Activated CD8-positive, alpha-beta memory T cell treated with anti-CD3 and anti-CD28 coated beads, Interleukin-2, amount 50 U/mL, for 4 hours (primary cell): Measurements from ENCODE around the gene EYS.

Experiments used
- DNase-seq: peaks from one replicate; pipeline ENCODE4 v3.0.0-alpha.2; 2020

Gene EYS

DNA sequence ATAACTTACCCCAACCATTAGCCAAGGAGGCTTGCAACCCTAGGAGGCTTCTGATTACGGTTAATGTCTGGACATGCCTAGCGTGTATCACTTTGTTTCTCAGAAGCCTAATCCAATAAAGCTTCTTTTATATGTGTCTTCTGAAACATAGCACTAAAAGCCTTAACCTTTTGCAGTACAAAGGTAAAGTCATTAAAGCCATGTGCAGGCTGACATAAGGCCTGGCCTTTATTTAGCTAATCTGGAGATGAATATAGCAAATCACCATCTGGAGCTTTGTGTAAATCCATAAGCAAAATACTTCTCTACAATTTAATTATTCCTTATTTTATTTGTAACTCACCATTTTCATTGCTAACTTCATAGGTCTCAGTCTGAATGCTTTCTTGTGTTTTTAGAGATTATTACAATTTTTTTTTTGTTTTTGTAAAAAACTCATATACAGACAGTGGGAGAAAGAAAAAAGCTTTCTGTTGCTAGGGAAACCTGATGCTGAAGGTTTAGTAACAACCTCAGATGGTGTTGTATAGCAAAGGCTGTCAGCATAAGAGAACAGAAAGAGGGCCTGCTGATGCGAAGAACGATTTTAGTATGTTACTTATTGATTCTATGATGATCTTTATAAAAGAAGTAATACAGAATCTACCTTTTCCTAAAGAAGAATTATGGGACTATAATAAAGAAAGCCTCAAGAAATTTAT is at the start of gene EYS:
TSS of gene EYS (minus strand) at position 101 of the 701 bp plus-strand sequence. CDS start 211,816 bp downstream, outside the sequence.
- DNase-seq, result no peak

DNA sequence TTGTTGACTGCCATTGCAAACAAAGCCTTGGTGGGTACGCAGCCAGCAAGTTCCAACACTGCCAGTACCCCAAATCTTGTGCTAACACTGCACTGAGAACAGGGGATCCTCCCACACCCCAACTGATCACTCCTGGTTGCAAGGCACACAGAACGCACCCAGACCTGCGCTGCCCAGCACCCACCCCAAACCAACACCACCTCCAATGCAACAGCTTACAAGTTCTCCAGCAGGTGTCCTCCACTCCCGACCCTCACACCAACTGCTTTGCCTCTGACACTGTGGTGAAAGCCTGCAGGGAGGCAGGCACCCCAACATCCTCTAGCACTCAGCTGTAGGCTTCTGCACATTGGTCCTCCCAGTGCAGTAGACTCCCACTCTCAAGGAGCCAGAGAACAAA is 39.3 kb upstream of the EYS start:
- DNase-seq, result no peak

DNA sequence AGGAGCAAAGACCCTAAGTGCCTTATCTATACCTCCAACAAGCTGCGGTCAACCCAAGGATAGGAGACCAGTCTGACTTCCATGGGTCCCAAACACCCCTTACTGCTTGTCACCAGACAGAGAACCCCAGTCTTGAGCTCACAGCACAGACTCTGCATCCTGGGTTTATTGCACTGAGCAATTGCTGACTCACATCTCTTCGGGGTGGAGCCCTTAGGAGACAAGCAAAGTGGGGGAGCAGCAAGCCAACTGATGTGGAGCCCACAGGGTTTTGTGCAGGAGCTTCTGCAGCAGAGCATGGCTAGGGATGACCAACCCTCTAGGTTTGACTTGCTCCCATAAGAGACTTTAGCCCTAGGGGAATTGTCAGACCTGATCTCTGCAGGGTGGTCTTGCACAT is 38.6 kb upstream of the EYS start:
- DNase-seq, result no peak

DNA sequence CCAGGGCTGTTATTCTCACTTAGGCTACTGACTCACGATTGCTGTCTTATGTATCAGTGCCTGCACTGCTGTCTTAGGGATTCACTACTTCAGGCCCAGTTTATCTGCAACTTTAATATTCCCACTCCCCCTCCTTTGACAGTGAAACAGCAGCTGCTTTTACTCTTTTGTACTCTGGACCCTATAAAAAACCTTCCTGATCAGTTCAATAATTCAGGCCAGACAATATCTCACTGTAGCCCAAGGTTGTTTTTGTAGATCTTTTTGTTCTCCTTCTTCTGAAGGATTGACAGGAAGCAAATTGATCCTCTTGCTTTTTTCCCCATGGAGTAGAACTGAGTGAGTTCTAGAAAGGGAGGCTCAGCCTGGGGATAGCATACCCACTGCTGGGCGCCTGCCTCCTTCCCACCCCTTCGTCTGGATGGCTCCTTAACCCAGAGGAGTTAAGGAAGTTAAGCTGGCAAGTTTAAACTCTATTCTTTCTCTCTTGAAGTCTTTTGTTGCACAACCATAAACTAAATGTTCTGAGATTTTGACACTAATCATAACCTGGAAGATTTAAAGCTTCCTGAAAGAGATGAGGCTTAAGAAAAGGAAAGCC is 22.0 kb upstream of the EYS start:
- DNase-seq, result no peak

DNA sequence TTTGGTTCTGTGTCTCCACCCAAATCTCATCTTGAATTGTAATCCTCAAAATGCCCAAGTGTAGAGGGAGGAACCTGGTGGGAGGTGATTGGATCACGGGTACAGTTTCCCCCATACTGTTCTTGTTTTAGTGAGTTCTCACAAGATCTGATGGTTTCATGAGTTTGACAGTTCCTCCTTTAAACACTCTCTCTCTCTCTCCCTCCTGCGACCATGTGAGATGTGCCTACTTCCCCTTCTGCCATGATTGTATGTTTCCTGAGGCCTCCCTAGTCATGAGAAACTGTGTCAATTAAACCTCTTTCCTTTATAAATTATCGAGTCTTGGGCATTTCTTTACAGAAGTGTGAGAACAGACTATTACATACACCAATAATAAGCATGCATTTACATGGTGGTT is 12.1 kb upstream of the EYS start:
- no peak for DNase-seq

DNA sequence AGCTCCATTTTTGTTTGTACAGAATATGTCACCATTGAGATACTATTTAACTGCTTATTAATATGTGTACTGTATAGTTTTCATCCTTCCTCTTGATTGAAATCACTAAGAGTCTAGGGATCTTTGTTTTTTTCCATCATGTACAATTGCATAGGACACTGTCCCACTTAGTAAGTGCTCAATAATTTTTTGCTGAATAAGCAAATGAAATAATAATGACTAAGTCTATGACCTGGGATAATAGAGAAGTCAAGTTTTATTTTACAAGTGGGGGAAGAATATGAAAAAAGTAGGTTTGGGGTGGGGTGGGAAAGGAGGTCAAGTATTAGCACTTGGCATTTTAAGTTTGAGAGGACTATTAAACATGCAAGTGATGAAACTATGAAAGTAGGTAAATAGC is 4.5 kb upstream of the EYS start:
- no peak for DNase-seq

DNA sequence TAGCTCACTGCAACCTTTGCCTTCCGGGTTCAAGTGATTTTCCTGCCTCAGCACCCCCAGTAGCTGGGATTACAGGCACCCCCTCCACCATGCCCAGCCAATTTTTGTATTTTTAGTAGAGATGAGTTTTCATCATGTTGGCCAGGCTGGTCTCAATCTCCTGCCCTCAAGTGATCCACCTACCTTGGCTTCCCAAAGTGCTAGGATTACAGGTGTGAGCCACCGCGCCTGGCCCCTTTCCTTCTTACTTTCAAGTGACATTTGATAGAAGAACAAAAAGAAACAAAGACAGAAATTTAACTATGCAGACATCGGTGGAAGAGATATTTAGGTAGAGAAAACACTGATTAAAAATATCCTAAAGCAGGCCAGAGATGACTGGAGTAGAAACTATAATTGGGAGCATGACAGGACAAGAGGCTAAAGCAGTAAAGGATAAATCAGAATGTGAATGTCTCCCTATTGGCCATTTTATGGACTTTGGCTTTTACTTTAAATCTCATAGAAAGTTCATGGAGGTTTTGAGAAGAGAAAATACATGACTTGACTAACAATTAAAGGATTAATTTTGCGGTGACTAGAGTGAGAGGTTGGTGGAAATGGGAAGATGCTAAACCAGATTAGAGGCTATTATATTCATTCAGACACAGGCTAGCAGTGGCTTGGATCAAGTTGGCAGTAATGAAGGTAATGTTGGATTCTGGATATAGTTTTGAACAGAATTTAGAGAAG is 2.2 kb upstream of the EYS start:
- no peak for DNase-seq

DNA sequence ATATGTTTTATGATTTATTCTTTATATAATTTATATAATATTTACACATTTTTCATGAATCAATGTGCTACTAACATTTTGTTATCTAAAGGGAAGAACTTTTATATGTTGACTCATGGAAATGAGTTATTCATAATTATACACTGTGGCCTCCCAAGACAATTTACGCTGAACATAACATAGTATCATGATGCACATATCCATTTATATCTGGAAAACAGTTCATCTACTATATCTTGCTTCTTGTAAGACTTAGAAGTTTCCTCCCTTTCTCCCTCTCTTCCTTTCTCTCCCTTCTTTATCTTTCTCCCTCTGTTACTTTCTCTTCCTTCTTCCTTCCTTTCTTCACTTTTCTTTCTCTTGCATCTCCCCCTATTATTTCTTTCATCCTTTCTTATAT is 1.1 kb upstream of the EYS start:
- DNase-seq, result no peak

DNA sequence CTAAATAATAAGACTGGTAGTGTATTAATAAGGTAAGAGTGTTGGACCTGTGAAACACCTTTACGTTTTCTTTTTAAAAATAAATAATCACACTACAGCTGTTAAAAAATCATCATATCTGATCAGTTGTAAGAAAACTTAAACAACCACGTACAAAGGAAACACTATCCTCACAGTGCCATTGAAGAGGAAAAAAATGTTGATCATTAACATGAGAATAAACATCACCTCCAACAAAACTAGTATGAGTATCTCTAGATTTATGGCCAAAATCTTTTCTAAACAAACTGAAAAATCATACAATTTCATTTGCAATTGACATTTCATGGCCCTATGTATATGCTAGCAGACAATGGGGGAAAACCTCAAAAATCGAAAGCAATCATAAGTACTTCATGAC is 590 bp downstream of the EYS start:
- no peak for DNase-seq

DNA sequence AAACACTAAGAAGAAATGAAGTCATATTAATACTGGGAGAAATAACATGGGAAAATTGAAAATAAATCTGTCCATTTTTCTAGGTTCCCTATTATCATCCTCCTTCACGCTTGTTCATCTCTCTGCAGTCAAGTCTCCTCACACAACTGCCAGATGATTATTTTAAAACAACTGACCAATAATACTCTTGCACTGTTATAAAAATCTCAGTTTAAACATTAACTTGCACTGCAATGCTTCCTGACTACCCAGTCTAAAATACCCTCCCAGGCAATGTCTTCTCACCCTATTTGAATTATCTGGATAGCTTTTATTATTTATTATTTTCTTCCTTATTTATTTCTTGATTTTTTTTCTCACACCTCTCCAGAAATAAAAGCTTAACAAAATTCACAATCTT is 5.7 kb downstream of the EYS start:
- DNase-seq, result no peak

DNA sequence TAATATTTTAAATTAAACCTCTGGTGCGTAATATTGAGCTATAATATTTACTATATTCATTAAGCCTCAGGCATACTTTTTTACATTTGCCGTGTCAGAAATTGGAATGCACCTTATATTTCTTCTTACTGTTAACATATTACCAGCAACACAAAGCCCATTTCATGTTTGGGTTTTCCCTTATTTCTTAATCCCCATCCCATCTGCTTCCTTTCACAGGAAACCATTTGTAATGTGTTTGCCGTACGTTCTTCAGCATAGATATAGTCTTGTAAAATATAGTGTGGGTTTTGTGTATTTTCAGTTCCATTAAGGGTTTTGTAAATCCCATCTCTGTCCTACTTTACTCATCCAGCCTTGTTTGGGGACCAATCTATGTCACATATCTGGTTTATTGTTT is 6.5 kb downstream of the EYS start:
- DNase-seq, result no peak

DNA sequence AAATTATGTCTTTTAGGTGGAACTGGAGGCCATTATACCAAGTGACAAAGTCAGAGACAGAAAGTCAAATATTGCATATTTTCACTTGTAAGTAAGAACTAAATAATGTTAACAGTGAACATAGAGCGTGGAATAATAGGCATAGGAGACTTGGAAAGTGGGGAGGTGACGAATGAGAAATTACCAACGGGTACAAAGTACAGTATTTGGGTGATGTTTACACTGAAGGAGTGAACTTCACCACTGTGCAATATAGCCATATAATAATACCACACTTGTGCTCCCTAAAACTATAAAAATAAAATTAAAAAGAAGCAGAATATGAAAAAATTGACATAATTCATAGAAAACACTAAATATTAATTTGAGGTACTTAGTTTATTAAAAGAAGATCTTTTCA is 14.9 kb downstream of the EYS start:
- no peak for DNase-seq

DNA sequence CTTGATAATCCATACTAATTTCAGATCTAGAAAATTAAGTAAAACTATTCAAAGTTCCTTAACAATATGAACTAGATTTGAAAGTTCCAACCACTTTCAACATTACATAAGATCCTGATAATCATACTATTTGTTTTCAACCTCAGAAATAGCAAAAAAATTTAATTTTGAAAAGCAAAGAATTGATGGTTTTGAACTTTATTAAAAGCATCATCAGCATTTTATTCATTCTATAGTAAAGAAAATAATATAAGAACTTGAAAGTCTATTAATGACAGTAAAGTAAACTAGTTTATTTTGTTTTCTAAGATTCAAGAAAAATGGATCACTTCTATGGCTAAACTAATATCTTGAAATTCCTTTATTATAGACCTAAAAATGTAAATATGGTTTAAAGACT is 26.8 kb downstream of the EYS start:
- no peak for DNase-seq

DNA sequence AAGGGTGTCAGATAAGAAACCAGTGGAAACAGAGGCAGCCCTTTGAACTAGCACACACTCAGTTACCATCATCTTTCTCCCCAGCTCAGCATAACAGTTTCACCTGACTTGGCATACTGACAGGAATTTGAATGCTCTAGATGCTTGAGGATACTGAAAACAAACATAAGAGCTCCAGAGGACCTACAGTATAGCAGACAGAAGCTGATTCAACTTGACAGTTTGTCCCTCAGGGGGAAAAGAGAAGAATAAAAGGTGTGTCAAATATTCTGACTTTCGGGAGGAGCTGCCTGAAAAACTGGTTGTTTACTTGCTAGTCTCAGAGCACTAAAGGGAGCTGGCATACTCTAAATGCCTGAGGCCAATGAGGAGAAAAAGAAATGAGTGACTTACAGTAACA is 35.1 kb downstream of the EYS start:
- no peak for DNase-seq

DNA sequence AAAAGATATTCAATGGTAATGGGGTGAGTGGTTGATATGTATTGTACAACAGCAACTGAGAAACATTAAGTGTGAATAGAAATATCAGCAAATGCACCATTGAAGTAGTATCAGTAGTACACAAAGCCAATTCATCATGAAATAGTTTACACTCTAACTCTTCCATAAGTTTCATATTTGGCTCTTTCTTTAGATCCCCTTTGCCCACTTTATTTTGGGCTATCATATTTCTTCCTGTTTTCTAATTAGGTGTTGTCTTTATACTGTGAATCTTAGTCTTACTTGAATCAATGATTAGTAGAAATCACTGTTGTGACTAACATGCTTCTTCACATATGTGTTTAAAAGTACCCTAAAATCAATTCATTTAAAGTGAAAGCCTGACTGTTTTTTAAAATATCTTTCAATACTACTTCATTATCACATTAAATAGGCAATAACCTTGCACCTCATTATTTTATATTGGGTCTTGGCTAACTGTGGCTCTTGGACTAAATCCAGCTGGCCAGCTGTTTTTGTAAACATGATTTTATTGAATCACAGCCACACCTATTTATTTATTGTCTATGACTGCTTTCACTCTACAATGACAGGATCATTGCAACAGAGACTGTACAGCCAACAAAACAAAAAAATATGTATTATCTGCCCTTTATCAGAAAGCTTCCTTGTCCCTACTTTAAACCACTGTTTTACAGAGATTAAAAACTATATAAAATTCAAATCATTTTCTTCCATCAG is 38.9 kb downstream of the EYS start:
- no peak for DNase-seq

DNA sequence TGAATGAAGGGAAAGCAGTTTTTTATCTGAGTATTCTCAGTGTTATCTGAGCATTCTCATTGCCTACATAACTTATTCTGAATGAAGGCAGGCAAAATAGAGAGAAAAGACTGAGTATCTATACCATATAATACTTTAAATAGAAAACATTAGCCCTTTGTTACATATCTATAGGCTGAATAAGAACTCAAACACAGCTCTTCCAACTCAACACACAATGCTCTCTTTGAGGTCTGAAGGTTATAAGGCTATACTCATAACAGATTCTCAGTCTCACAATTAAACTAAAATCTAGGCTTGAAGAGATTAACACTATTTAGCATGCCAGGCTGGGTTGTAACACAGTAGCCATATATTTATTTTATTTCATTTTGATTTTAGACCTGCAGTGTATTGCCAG is 56.9 kb downstream of the EYS start:
- DNase-seq, result no peak

DNA sequence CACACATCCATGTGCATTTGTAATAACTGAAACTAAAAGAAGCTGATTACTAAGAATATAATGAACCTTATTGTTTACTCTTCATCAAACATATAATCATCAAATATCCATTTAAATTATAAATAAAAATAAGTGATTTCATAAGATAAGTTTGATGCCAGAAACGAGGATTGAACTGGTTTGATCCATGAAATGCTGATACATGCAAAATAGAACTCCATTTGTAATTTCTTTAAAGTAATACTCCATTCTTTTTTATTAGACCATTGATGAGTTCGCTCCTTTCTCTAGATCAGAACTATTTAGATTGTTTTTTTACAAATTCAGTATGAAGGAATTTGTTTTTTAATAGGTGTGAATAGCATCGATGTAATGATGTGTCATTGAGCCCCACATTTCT is 57.6 kb downstream of the EYS start:
- DNase-seq, result no peak

DNA sequence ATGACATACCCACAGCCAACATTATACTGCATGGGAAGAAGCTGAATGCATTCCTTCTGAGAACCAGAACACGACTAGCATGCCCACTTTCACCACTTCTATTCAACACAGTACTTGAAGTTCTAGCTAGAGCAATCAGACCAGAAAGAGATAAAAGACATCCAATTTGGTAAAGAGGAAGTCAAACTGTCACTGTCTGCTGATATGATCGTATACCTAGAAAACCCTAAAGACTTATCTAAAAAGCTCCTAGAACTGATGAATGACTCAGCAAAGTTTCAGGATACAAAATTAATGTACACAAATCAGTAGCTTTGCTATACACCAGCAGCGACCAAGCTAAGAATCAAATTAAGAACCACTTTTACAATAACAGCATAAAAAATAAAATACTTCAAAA is 60.5 kb downstream of the EYS start:
- DNase-seq, result no peak

DNA sequence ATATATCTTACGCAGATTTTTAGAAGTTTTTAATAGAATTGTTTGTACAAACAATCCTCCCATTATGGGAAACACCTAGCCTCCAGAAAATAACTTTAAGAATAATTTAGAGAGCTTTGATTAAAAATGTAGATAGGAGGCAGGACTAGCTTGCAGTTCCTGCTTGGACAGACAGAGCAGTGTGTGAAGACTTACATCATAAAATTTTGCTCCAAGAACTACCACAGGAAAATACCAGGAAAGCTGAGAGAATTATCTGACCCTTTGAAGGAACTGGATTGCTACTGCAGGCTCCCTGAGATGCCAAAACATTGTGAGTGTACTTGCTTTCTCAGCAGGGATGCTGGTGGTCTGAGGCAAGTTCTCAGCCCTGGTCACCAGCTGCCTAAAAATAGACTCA is 64.2 kb downstream of the EYS start:
- DNase-seq, result no peak

DNA sequence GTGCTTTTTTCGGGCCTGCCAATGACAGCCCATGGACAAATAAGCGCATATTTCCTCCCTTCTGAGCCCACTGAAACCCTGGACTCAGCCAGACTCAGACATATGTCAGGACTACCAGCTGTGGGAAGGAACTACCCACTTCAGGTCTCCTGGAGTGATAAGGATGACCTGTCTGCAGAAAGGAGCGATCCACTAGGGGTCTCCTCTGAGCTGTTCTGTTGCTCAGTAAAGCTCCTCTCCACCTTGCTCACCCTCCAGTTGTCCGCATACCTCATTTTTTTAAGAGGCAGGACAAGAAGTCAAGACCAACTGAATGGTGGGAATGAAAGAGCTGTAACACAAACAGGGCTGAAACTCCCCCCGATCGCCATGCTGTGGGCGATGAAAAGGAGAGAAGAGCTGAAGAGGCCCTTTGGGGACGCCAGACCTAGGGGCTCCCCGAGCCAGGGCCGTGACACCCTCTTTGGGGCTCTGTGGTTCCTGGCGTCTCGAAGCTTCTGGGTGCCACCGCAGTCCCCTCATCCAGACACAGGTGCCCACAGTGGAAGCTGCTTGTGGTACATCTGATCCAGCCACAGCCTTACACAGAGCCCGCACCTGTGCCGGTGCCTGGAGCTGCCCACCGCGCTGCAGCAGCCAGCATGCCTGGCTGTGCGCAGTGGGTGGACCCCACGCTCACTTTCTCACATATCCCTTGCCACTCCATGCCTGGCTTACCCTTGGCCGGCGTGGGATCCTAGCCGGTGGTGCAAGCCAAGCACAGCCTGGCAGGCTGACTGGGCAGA is 68.8 kb downstream of the EYS start:
- no peak for DNase-seq

DNA sequence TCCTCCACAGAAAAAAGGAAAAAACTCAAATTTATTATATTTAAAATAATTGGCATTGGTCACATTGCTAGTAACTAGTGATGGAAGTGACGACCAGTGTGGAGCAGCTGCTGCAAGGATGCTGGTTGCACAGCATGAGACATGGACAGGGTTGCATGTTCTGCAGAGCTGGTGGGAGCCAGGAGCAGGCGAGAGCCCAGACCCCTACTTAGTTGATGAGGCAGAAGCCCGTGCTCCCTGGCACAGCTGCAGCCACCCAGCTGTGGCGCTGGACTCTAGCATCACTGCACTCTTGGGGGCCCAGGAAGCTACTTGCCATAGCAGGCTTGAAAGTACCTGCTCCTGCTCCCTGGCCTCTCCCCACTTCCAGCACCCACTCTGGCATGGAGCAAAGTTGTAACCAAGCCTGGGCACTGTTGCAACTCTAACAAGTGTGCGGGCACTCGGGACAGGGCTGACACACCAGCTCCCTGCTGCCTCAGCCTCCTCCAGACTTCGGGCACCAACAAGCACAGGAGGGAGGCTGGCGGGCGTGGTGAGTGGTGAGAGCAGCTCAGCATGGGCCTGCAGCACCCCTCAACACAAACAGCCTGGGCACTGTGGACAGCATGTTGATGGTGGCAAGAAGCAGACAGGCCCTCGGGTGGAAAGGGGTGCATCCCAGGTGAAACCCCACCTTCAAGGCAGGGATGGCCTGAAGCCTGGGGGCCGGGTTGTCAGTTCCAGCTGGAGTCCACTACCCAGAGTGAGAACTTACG is 69.6 kb downstream of the EYS start:
- no peak for DNase-seq

DNA sequence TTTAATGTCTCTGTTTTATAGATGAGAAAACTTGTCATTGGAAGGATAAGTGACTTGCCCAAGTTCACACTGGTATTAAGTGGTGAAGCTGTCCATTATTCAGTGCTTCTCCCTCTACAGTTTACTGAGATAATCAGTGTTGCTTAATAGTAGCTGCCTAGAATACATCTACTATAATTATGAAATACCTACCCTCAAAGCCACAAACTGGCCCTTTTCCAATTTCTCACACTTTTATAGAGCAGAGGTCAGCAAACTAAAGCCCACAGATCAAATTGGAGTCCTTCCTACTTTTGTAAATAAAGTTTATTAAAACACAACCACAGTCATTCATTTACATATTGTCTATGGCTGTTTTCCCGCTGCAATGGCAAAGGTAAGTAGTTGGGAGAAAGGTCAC is 73.5 kb downstream of the EYS start:
- DNase-seq, result no peak
